ENCODE results near the gene PLCB2.
A peak's percentile ranks its signal among the peaks of the same experiment; 100 is the strongest.

Gene PLCB2

GRCh38 chr15:40323953-40324937 is 16.5 kb upstream of the PLCB2 start:
- DNase-seq = peak in 1 of 2 experiments; percentile 31

GRCh38 chr15:40323239-40323952 is 15.7 kb upstream of the PLCB2 start, which contains the start of gene INAFM2:
Gene INAFM2 (plus strand): TSS chr15:40323692. CDS start chr15:40324056, 364 bp downstream.
- peak; percentile 97 to 98 for DNase-seq

- peak in 1 of 2 experiments; percentile 40 for DNase-seq
Observed at GRCh38 chr15:40322531-40323238, 14.9 kb upstream of the PLCB2 start.

GRCh38 chr15:40320931-40321371 is 13.2 kb upstream of the PLCB2 start:
- DNase-seq = peak; percentile 30 to 76

- DNase-seq = no peak
Observed at GRCh38 chr15:40320409-40320808, 12.7 kb upstream of the PLCB2 start.

- no peak for DNase-seq
Observed at GRCh38 chr15:40317580-40317979, 9.8 kb upstream of the PLCB2 start.

GRCh38 chr15:40316931-40317330 is 9.2 kb upstream of the PLCB2 start:
- no peak for DNase-seq

GRCh38 chr15:40314723-40315276 is 7.1 kb upstream of the PLCB2 start:
- DNase-seq = no peak

GRCh38 chr15:40313531-40314398 is 6.0 kb upstream of the PLCB2 start:
- peak; percentile 93 to 98 for DNase-seq

GRCh38 chr15:40312370-40313158 is 4.8 kb upstream of the PLCB2 start:
- no peak for DNase-seq

GRCh38 chr15:40310993-40311392 is 3.3 kb upstream of the PLCB2 start:
- no peak for DNase-seq

GRCh38 chr15:40310001-40310959 is 2.5 kb upstream of the PLCB2 start:
- peak; percentile 46 to 66 for DNase-seq

GRCh38 chr15:40309344-40309862 is 1.7 kb upstream of the PLCB2 start:
- no peak for DNase-seq

GRCh38 chr15:40306908-40307307 is 827 bp downstream of the PLCB2 start:
- no peak for DNase-seq

- no peak for DNase-seq
Observed at GRCh38 chr15:40306371-40306770, 1.4 kb downstream of the PLCB2 start.

GRCh38 chr15:40305281-40305680 is 2.5 kb downstream of the PLCB2 start:
- no peak for DNase-seq

GRCh38 chr15:40303576-40303975 is 4.2 kb downstream of the PLCB2 start:
- DNase-seq = no peak

GRCh38 chr15:40302981-40303380 is 4.8 kb downstream of the PLCB2 start:
- DNase-seq = no peak

- no peak for DNase-seq
Observed at GRCh38 chr15:40302288-40302886, 5.3 kb downstream of the PLCB2 start.

Measured in NCI-H524 (cell line).